Cardiac muscle cell (in vitro differentiated cells and primary cell): ENCODE data around the gene PLXNA2. TPM values are rescaled to one million over a fixed set of nuclear protein-coding genes. Genes with fewer than 3 reads are reported as not detected.

Source experiments
- DNase-seq, 2 donors: peaks; one replicate each; pipeline versions ENCODE4 v3.0.0 to v3.0.0-alpha.2; 2010 to 2017; ENCODE audit warnings: low read depth in 1 of 2, low spot score in 1 of 2
- H3K27ac ChIP-seq: fragments of 200-600 bp; sonication (generic); 2 replicates; pipeline ENCODE4 v1.5.1; 2016
- H3K27me3 ChIP-seq: fragments of 200-600 bp; sonication (generic); 2 replicates; pipeline ENCODE4 v1.6.0; 2016; ENCODE audit warnings: control low read depth
- H3K36me3 ChIP-seq: fragments of 200-600 bp; sonication (generic); 2 replicates; pipeline ENCODE4 v1.5.1; 2016; ENCODE audit warnings: control low read depth
- H3K4me1 ChIP-seq: fragments of 200-600 bp; sonication (generic); 2 replicates; pipeline ENCODE4 v1.8.1; 2017; ENCODE audit warnings: low read depth, mild to moderate bottlenecking, mixed run types
- H3K4me3 ChIP-seq: fragments of 200-600 bp; sonication (generic); 2 replicates; pipeline ENCODE4 v1.5.1; 2016; ENCODE audit warnings: mild to moderate bottlenecking
- H3K9me3 ChIP-seq: fragments of 200-600 bp; sonication (generic); 2 replicates; pipeline ENCODE4 v1.5.1; 2017; ENCODE audit warnings: low read depth, mild to moderate bottlenecking, control low read depth
- polyA plus RNA-seq: library from polyadenylated mRNA; unstranded; fragments of >200 nt; fragmentation: Nextera tagmentation; extraction: Ambion mirVana; gene quantifications from 2 replicates; pipeline ENCODE4 v1.2.1, GENCODE V29; 2016
- total RNA-seq: library from RNA; depleted of rRNA; stranded (reverse); fragments of >200 nt; gene quantifications from 2 replicates; pipeline ENCODE4 v1.2.3, GENCODE V29; 2016
- TF ChIP-seq, protein P1 (sequence below): IDR thresholded peaks from 2 replicates; pipeline ENCODE4 v1.5.1; 2012; ENCODE audit warnings: low read depth, mild to moderate bottlenecking, low read length

The PLXNA2 gene
- total and polyA plus RNA-seq, 2 experiments from 2014 or later: 23.2 to 55.3 TPM

DNA sequence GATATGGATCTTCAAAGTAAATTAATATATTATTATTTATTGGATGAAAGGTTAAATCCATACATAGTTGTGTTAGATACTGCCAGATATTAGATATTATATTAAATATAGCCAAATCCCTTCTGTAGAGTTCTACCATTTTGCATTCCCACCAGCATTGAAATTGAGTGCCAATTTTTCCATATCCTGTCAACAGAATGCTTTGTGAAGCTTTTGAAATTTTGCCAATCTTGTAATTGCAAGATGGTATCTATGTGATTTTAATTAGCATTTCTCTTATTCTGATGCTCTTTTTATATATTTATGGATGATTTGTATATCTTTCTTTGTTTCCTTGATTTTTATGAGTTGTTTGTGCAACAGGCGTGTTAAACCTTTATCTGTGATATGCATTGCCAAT lies 266.3 kb downstream of the PLXNA2 start:
- H3K27ac ChIP-seq: no peak overlapping the region
- TF ChIP-seq, protein P1, sequence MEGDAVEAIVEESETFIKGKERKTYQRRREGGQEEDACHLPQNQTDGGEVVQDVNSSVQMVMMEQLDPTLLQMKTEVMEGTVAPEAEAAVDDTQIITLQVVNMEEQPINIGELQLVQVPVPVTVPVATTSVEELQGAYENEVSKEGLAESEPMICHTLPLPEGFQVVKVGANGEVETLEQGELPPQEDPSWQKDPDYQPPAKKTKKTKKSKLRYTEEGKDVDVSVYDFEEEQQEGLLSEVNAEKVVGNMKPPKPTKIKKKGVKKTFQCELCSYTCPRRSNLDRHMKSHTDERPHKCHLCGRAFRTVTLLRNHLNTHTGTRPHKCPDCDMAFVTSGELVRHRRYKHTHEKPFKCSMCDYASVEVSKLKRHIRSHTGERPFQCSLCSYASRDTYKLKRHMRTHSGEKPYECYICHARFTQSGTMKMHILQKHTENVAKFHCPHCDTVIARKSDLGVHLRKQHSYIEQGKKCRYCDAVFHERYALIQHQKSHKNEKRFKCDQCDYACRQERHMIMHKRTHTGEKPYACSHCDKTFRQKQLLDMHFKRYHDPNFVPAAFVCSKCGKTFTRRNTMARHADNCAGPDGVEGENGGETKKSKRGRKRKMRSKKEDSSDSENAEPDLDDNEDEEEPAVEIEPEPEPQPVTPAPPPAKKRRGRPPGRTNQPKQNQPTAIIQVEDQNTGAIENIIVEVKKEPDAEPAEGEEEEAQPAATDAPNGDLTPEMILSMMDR: no peak
- H3K4me1 ChIP-seq: no peaks in the 10 kb centered on the region
- H3K4me3 ChIP-seq: no peak overlapping the region
- no peaks in the 10 kb centered on the region for H3K9me3 ChIP-seq
- H3K27me3 ChIP-seq: peaks cover 59% of the 10 kb centered on the region
- H3K36me3 ChIP-seq: no peaks in the 10 kb centered on the region
- DNase-seq: no peak

DNA sequence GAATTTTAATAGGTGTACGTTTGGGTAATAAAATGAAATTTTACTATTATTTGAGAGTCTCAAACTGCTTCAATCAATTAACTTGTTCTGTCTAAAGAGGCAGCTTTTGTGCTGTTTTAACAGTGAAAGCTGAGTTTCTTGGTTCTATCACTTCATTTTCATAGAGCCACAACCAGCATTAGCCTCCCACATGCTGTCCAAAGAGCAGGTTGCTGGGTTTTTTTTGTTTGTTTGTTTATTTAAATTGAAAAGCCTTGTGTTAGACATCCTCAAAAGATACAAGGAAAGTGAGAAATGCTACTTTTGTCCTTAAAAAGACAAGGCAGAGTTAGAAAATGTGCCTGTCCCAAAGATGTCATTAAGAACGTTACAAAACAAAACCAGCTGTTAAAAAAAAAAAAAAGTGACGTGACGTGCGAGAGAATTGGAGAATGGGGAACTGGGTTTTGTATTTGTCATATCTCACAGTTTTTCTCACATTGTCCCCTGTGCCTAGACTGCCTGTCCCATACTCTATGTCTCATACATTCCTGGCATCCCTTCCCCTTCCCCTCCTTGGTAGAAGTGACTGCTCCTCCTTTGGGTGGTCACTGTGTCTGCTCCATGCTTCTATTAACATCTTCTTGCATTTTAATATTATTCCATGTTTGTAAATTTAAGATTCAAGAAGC lies 270.2 kb downstream of the PLXNA2 start:
- no peak for DNase-seq
- Histone ChIP-seq H3K27ac (no peak overlapping the region), H3K4me3 (no peak overlapping the region), H3K27me3 (peaks cover 50% of the 10 kb centered on the region), H3K36me3 (no peaks in the 10 kb centered on the region), H3K9me3 (no peaks in the 10 kb centered on the region), H3K4me1 (no peaks in the 10 kb centered on the region)
- TF ChIP-seq, protein P1: no peak

DNA sequence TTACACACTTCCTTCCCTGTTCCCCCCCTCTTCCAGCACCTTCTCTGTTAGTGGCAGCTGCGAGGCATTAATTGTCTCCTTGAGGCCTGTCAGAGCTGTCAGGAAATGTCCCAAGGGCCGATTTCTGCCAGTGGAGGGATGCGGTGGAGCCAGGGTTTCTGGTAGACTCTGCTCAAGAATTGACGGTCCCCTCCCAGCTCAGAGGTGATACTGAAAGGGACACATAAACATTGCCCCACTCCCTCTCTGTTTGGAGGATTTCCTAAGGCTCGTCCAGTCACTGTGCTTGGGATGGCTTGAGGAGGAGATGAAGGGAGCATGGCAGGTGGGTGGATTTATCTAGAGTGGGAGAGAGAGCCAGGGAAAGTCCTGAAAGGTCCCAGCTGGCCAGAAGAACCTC lies 271.8 kb downstream of the PLXNA2 start:
- H3K4me1 ChIP-seq: no peaks in the 10 kb centered on the region
- no peaks in the 10 kb centered on the region for H3K36me3 ChIP-seq
- no peak for DNase-seq
- H3K27ac ChIP-seq: no peak overlapping the region
- H3K27me3 ChIP-seq: peaks cover 38% of the 10 kb centered on the region
- no peak overlapping the region for H3K4me3 ChIP-seq
- TF ChIP-seq, protein P1: no peak
- no peaks in the 10 kb centered on the region for H3K9me3 ChIP-seq
